Measurements from ENCODE around the gene ICA1L.
"Not testable (repeated sequence)": the region's sequence is repeated elsewhere in the genome, so short reads cannot be mapped to it uniquely, and the experiment has no call there.

DNA sequence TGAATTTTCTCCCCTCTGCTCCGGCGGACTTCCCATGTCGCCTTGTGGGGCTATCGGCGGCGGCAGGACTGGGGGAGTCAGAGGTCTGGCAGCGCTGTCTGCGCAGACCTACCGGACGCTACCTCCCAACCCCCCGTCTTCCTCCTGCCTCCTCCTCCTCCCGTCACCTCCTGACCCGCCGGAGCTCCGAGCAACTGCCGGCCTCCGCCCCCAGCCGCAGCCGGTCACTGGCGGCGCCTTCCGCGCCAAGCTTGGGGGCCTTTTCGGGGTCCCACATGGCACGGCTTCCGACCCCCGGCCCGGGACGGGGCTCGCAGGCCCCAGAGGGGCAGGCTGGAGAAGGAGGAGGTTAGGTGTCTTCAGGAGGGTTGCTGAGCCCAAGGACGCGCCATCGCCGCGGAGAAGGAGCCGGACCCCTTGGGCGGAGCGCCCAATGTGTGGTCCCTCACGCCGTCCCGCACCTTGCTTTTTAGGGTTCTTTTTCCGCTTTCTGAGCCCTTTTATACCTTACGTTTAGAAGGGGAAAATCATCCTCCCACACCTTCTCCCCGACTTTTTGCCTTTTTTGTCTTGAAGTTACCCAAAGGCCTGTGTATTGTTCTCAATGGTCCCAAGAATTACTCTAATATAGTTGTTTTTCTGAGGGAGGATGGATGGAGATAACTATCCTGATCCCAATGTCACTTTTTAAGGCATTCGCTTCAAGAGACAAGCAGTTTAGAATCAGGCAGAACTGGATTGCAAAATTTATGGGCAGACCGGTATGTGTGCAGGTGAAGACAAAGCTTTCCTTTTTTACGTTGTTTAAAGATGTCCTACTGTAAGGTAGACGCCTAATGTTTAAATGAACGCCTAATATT lies 41.0 kb upstream of the ICA1L start:
- TF ChIP-seq, protein P1, sequence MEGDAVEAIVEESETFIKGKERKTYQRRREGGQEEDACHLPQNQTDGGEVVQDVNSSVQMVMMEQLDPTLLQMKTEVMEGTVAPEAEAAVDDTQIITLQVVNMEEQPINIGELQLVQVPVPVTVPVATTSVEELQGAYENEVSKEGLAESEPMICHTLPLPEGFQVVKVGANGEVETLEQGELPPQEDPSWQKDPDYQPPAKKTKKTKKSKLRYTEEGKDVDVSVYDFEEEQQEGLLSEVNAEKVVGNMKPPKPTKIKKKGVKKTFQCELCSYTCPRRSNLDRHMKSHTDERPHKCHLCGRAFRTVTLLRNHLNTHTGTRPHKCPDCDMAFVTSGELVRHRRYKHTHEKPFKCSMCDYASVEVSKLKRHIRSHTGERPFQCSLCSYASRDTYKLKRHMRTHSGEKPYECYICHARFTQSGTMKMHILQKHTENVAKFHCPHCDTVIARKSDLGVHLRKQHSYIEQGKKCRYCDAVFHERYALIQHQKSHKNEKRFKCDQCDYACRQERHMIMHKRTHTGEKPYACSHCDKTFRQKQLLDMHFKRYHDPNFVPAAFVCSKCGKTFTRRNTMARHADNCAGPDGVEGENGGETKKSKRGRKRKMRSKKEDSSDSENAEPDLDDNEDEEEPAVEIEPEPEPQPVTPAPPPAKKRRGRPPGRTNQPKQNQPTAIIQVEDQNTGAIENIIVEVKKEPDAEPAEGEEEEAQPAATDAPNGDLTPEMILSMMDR (IDR thresholded peaks at IDR 0.05; ENCODE audit: low read depth, low read length) = not testable (repeated sequence)
- TF ChIP-seq EZH2phosphoT487 (IDR thresholded peaks at IDR 0.05; ENCODE audit: low read depth) = not testable (repeated sequence)
